LHCN-M2 (cell line): Measurements from ENCODE around the gene TMPRSS7. TPM values are rescaled to one million over a fixed set of nuclear protein-coding genes. Genes with fewer than 3 reads are reported as not detected.

ENCODE experiments used
- DNase-seq: peaks from one replicate; pipeline ENCODE4 v3.0.0-alpha.2; 2012; ENCODE audit warnings: low read depth
- total RNA-seq: library from RNA; depleted of rRNA; stranded (reverse); fragments of >200 nt; gene quantifications from 2 replicates; pipeline ENCODE4 v1.2.3, GENCODE V29; 2014

The TMPRSS7 gene
- total RNA-seq, 1 experiment from 2014 or later = not detected

DNA sequence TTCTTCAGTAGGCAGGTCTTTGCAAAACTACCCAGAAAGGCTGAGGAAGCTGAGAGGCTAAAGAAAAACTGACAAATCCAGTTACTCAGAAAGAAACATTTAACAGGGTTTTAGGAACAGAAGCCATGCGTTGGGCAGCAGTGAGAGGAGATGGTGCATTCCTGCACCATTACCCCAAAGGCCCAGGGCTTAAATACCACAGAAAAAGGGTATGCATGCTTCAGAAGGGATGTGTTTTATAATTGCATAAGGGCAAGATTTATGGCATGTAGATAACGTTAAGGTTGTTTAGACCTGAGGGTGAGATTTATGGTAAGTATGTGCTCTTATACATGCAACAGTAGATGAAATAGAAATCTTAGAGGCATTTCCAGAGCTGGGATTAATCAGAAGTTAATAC lies 61.6 kb downstream of the TMPRSS7 start:
- DNase-seq = no peak

DNA sequence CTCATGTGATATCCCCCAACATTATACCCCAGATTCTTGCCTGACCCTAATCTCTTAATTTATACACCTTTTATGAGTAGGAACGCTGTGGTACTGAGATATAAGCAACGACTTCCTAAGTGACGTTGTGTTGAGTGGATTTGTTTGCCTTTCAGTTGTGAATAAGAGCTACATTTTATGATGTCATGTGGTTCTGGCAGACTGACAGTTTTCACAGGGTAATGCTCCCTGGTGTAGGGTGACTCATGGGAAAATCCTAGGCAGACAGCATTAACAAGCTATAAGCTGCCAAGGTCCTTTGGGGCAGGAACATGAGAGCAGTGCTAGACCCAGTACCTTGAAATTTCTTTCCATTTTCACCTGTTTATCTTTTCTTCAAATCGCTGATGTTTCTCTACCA lies 62.8 kb downstream of the TMPRSS7 start:
- DNase-seq = peak; percentile 98

DNA sequence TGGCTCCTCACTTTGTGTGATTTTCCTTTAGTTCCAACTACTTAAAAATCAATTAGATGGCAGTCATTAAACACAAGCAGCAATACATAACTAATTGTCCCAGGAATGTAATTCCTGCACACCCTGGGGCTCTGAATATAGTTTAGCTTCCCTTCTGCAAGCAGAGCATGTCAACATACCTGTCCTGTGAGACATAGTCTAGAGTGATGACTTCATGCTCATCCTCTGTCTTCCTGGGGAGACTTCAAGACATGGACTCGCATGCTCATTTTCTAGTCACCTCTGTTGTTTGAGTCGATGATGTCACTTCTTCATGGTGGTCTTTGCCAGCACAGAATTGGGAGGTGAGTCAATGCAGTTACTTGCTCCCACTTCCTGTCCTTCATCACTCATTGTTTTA lies 67.4 kb downstream of the TMPRSS7 start:
- DNase-seq = peak; percentile 30

DNA sequence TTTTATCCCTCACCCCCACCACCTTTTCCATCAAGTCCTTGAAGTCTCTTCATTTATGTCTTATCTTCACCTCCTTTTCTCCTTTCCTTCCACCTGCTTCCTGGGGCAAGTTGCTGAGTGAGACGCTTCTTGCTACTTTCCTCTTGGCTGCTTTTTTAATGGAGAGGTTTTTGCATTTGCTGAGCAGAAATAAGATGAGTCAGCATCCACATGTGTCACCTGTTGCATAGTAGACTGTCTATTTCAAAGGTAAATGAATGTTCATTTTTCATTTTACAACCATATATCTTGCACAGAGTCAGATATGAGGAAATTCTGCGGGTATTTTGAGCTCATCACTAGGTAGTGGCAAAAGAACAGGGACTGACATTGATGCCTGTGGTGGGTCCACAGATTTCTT lies 70.2 kb downstream of the TMPRSS7 start:
- no peak for DNase-seq

DNA sequence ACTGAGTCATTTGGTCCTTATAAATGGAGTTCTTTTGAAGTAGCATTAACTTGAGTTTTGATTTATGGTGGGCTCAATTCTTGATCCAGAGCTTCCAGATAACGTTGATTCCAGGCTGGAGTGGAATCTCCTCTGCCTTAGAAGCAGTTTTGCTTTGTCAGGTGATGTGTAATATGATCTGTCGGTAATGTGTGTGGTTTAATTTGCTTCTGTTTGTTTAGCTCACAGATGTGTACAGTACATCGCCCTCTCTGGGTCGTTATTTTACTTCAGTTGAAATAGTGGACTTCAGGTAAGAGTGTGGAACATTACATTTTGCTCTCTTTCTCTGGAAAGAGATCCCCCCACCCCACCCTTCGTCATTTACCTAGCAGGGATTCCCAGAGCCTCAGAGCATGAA lies 74.8 kb downstream of the TMPRSS7 start:
- no peak for DNase-seq

DNA sequence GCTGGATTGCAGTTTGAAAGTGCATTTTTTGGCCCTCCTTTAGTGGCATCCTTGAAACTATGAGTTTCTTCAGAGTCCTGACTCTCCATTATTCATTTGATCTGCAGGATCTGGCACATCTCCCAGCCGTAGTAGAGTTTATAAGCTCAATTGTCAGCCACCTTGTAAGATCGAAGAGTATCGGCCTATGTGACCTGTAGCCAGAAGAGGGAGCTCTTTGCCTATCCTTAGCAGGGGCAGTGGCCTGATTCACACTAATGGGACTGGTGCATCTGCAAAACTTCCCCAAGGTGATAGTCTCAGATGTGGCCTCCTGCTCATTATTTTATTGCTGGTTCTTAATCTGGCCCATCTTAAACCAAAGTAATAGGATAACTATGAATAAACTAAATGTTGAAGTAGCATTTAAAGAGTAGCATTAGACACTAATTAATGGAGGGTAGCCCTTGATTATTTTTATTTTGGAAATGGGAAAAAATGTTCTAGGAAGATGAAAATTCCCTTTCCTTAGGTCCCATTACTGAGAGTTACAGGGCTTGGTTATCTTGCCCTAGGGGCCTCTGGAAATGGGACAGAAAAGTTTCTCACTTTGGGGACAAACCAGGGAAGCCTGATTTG lies 77.4 kb downstream of the TMPRSS7 start:
- peak; percentile 47 for DNase-seq

DNA sequence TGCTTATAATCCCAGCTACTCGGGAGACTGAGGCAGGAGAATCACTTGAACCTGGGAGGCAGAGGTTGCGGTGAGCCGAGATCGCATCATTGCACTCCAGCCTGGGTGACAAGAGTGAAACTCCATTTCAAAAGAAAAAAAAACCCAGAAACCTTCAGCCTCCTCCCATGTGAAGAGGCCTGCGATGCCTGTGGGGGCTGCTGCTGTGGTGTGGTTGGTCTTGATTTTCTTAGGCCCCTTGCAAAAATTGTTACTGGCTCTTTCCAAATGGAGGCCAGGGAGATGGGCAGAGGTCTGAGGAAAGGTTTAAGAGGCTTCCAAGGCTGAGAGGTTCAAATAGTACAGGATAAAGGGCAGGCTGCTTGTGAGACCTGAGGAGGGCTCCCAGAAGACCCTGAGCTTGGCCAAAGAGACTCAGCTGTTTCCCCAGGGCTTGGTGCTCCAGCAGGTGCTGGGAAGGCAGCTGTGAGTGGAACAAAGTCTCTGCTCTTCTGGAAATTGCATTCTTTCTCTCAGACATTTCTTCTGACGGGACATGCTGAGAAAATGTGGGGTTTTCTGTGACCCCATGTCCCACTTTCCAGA lies 80.1 kb downstream of the TMPRSS7 start:
- no peak for DNase-seq

DNA sequence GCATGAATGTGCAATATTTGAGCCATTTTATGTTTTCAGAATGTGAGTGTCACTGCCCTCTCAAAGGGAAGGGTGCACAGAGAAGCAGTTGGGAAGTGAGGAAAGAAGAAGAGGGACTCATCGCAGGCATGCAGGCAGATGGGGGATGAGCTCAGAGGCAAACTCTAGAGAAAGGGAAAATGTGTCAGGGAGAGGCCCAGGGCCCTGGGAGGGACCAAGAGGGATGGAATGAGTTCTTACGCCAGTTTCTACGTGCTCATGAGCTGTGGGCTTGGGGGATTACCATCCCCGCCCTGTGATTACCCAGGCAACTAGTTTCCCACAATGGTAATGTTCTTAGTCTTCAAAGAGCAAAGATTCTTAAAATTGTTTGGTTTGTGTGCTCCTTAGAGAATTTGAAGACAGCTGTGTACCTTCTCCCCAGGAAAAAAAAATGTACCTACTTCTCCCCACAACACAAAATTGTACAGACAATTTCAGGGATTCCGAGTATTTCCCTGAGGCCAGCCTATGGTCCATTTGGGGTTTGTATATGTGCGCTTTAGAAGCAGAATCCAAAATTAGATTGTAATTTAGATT lies 80.7 kb downstream of the TMPRSS7 start:
- no peak for DNase-seq

DNA sequence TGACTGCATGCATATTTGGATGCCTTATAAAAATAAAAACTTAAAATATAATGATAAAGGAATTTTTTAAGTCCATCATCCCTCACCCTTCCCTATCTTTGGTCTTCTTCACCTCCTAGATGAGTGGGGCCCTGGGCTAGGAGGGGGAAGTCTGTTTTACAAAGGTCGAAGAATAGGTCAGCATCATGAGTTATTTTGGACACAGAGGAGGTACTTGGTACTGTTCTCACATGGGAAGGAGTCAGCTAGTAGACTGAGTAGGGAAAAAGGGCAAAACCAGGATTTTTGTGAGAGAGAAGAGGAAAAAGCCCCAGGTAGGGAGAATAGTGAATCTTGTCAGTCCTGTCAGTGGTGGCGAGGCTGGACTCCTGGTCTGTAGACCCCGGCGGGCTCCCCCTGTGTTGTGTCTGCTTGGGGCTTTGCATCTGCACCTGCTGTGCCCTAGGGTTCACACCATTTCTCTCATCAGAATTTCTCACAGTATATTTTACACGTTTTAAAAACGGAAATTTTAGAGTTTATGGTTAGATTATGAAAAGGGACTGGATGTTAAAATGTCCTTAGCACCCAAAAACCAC lies 81.4 kb downstream of the TMPRSS7 start:
- DNase-seq = no peak

DNA sequence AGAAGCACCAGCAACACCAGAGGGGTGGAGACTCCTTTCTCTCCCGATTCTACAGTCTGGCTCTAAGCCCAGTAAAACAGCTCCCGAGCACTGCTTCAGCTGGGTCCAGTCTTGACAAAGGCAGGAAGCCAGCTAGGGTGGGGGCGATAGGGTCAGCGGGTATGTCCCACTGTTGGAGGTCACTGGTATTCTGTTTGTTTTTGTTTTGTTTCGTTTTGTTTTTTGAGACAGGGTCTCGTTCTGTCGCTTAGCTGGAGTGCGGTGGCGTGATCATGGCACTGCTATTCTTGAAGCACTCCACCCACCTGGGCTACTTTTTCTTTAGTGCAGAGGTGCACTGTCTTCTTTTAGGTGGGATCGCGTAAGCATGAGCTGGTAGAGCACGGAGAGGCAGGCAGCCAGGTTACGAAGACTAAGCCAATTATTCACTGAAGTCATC lies 82.2 kb downstream of the TMPRSS7 start:
- DNase-seq = no peak

DNA sequence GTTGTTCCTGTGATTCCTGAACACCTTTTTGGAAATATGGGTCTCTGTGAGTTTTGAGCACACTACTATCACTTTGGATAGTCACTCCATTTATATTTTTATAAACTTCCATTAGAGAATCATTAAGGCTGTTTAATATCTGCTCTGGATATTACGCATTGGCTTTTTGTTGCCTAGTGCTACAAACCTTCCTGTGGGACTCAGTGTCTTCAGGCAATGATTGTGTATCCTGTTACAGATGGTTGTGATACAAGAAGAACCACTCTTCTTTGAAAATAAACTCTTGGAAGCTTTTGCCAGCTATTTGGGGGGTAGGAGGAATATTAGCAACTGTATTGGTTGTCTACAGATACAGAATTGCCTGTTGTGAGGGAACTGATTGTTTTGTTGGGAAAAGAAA lies 82.9 kb downstream of the TMPRSS7 start:
- DNase-seq = no peak

DNA sequence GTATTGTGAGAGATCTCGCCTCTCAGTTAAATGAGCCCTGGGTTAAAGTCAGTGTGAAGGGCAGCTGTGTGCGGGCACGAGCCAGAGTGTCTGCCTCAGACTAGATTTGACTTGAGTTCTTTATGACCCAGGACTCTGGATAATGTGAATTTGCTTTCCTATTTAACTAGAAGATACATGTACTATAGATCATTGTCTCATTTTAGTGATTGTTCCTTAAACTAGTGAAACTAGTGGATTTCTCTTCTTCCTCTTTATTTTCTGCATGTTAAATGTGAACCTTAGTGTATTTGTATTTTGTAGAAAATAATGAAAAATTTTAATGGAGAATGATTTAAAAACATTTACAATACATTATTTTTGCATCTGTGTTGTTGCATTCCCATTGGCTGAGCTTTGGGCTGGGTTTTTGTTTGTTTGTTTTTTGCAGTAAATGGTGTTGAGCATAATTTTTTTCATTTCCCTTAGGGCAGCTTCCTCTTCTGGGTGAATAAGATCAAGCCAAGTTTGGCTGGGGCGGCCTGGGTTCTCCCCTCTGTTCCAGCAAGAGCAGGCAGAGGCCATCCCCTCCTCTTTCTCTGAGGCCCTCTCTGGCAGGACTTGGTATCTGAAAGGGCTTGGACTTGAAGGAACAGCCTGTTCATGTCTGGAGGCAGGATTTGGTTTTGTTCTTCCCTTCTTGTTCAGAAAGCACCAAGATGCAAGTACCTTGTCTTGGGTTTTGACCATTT lies 83.5 kb downstream of the TMPRSS7 start:
- DNase-seq = no peak

DNA sequence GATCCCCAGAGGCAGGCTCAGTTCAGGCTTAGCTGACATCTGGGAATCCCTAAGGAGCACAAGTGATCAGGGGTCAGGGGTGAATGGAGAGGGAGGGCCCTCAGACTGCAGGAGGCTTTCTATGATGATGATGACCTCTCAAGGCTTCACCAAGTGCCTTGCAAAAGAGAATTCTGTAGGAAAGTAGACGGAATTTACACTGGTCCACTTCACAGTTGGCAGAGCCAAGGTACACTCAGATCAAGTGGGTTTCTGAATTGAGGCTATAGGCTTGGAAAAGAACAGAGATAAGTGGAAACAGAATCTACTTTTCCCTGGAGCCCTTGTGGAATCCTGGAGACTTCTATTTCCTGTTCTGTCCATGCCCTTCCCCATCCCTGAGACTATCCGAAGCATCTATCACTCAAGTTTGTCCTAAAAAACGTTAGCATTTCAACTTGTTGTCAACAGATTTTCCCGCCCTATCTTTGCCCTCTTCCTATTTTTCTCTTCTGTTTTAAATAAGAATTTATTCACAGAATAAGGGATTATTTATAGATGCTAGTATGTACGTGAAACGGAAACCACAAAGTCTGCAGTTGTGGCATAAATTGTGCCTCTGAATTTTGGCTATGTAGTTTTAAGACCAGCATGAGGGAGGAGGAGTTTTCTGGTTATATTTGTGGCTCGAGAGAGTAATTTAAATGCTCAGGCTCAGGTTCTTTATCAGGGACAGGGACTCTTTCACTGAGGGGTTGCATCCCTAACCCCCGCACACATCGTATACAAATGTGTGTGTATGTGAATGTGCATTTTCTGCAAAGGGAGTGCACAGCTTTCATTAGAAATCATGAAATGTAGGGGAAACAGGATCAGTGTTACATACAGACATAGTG lies 85.7 kb downstream of the TMPRSS7 start:
- no peak for DNase-seq

DNA sequence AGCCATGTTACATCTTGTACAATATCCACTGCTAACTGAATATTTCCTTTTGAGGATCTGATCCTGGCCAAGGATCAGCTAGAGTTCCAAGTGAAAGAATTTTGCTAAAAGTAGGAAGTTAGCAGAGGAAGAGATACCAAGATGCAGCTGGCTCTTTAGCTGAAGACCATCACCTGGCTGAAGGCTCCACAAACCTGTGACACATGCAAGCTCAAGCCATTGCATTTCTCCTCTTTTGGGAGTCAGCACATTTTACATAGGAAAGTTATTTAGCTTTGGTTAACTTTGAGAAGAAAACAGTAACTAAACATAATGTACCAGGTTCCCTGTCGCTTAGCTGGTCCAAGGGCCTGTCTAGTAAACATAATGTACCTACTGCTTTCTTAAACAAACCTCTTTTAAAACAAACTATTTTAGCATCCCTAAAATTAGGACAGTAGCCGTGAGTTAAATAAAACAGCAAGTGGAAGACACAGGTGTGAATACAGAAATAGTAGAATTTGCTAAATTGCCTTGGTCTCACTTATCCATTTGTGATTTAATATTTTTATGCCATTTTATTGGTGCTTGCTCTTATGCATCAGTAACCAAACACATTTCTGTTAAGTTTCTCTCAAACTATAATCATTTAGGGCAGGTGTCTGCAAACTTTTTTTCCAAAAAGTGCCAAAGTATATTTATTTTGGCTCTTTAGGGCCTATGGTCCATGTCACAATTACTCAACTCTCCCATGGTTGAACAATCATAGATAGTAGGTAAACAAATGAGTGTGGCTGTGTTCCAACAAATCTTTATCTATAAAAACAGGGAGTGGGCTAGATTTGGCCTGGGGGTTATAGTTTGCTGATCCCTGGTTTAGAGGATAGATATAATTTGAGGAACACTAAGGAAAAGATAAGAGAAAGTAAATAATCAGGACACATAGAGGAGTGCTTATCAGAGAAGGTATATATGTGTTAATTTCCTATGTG lies 87.3 kb downstream of the TMPRSS7 start:
- DNase-seq = no peak

DNA sequence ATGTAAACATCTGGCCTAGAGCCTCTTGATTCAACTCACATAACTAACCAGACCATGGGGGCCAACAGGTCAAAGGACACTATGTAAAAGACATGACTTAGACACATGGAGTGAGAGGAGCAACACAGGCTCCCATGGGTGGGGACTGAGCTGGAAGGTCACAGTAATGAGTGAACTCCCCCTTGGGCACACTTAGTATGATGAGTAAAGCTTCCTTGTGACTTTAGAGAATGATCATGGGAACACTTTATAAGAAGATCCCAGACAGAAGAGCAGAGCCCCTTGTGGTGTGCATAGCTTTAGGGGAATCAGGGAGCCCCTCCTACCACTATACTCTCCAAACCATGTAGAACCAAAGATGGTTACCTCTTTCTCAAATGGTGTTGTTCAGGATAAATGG lies 88.3 kb downstream of the TMPRSS7 start:
- DNase-seq = no peak

DNA sequence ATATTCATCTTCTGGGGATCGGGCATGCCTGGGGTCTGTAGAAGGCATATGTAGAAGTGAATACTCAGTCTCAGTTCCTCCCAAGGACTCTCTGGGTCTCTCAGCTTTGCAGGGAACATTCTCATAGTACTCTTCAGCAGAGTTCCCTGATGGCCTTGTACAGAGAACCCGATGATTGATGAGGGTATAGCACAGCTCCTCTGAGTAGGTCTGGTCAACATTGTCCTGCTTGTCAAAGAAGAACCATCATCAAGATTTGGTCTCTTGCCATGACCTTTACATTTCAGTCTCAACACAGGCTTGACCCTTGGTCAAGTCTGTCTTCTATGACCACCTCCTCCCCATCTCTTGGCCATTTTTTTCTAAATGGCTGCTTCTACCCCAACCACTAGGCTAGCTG lies 89.0 kb downstream of the TMPRSS7 start:
- no peak for DNase-seq

DNA sequence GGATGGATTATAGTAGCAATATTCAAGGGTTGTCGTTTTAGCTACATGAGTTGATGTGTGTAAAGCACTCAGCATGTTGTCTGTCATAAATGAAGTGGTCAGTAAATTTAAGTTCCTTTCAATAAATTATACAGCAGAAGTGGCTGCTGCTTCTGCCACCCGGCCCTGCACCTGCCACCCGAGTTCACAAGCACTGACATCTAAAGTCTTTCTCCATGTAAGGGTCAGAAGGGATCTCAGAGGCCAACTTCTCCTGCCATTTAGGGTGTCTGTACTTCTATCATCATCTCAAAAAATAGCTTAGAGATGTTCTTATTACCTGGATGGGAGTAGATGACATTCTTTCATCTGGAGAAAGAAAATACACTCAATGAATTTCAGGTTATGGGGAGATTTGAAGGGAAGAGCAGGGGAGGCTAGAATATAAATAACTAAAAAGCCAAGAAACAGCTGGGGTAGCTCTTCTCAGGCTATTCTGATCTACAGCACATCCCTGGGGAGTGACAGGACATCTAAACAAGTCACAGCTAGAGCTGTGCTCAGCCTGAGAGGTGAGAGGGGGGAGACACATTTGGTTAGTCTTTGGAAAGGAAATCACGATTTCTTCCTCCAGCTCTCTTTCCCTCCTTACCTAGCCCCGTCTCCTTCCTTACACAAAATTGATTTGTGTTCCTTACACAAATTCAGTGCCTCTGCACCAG lies 90.5 kb downstream of the TMPRSS7 start:
- no peak for DNase-seq

DNA sequence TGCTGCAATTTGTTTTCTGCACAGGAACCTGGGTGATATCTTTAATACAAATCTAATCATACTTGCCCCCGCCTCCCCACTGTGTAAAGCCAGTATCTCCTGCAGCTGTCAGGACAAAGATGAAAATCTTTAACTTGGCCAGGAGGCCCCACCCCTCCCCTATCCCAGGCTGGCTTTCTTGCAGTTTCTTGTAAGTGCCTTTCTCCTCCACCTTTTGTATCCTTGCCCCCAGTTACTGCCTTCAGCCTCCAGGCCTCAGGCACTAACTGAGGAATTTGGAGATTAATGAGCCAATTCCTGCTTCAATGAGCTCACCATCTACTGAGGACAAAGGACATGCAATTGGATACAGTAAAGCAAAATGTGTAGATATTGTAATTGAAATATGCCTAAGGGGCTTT lies 92.0 kb downstream of the TMPRSS7 start:
- DNase-seq = no peak
